ENCODE measurements around the gene PTMS. TPM values are rescaled to one million over a fixed set of nuclear protein-coding genes. Genes with fewer than 3 reads are reported as not detected.
A peak's percentile ranks its signal among the peaks of the same experiment; 100 is the strongest.

The PTMS gene
- total RNA-seq, 1 donor from 2014 or later, result 966 TPM

- TF ChIP-seq CTCF (IDR thresholded peaks at IDR 0.05; ENCODE audit: partially characterized antibody, unreplicated experiment), result no peak
- peak overlapping the region; percentile 53 for H3K27ac Mint-ChIP-seq (ENCODE audit: unreplicated experiment)
- DNase-seq, result no peak
- peaks cover 20% of the 10 kb centered on the region for H3K9me3 Mint-ChIP-seq (ENCODE audit: unreplicated experiment)
- H3K4me3 Mint-ChIP-seq (ENCODE audit: unreplicated experiment), result peak overlapping the region; percentile 57
- peaks cover 31% of the 10 kb centered on the region for H3K27me3 Mint-ChIP-seq (ENCODE audit: unreplicated experiment)
- H3K36me3 Mint-ChIP-seq (ENCODE audit: unreplicated experiment), result peaks cover 11% of the 10 kb centered on the region
- peaks cover 25% of the 10 kb centered on the region for H3K4me1 Mint-ChIP-seq (ENCODE audit: low read depth, unreplicated experiment)
Observed at GRCh38 chr12:6774499-6775062, 8.4 kb downstream of the PTMS start.

DNA sequence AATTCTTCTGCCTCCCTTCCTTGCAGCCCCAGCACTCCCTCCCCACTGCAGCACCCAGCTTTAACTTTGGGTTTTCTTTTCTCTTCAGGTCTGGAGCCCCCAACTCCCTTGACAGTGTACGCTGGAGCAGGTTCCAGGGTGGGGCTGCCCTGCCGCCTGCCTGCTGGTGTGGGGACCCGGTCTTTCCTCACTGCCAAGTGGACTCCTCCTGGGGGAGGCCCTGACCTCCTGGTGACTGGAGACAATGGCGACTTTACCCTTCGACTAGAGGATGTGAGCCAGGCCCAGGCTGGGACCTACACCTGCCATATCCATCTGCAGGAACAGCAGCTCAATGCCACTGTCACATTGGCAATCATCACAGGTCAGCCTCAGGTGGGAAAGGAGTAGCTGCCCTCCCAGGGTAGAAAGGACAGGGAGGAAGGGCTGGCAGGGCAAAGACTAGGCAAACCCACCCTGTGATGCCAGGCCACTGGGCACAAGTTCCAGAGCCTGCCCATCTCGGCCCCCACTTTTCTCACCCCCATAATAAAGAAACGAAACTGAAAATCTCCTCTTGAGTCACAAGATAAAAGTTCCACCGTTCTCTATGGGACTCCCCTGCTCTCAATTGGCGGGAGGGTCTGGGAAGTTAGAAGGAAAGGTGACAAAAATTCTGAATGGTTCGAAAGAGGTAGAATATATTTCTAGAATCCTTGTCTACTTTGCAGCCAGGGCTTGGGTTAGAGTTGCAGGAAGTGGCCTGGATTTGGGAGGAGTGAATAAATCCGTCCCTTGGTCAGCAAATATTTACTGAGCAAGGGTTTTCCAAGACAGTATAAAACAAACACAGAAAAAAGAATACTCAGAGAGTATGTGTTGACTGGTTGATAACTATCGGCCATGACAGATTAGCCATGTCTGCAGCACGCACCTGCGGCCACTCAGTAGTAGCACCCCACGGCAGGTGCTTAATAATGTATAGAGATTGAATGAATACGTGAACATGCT lies 9.3 kb downstream of the PTMS start:
- H3K9me3 Mint-ChIP-seq (ENCODE audit: unreplicated experiment), result peaks cover 20% of the 10 kb centered on the region

GRCh38 chr12:6777386-6777785 lies 11.2 kb downstream of the PTMS start:
- peaks cover 21% of the 10 kb centered on the region for H3K27me3 Mint-ChIP-seq (ENCODE audit: unreplicated experiment)
- TF ChIP-seq CTCF (IDR thresholded peaks at IDR 0.05; ENCODE audit: partially characterized antibody, unreplicated experiment), result no peak
- H3K4me3 Mint-ChIP-seq (ENCODE audit: unreplicated experiment), result peak overlapping the region; percentile 96
- H3K27ac Mint-ChIP-seq (ENCODE audit: unreplicated experiment), result peak overlapping the region; percentile 14
- peaks cover 5% of the 10 kb centered on the region for H3K36me3 Mint-ChIP-seq (ENCODE audit: unreplicated experiment)
- H3K9me3 Mint-ChIP-seq (ENCODE audit: unreplicated experiment), result peaks cover 15% of the 10 kb centered on the region
- no peak for DNase-seq
- peaks cover 29% of the 10 kb centered on the region for H3K4me1 Mint-ChIP-seq (ENCODE audit: low read depth, unreplicated experiment)

More for the DNA sequence above, 9.3 kb downstream of the PTMS start:
- Mint-ChIP-seq H3K4me3 (ENCODE audit: unreplicated experiment) (peak overlapping the region; percentile 57), H3K27ac (ENCODE audit: unreplicated experiment) (no peak overlapping the region), H3K4me1 (ENCODE audit: low read depth, unreplicated experiment) (peaks cover 28% of the 10 kb centered on the region), H3K36me3 (ENCODE audit: unreplicated experiment) (peaks cover 11% of the 10 kb centered on the region), H3K27me3 (ENCODE audit: unreplicated experiment) (peaks cover 29% of the 10 kb centered on the region)
- no peak for TF ChIP-seq CTCF (IDR thresholded peaks at IDR 0.05; ENCODE audit: partially characterized antibody, unreplicated experiment)
- no peak for DNase-seq

- peaks cover 5% of the 10 kb centered on the region for H3K36me3 Mint-ChIP-seq (ENCODE audit: unreplicated experiment)
- H3K27ac Mint-ChIP-seq (ENCODE audit: unreplicated experiment), result peak overlapping the region; percentile 100
- H3K4me3 Mint-ChIP-seq (ENCODE audit: unreplicated experiment), result peak overlapping the region; percentile 96
- H3K27me3 Mint-ChIP-seq (ENCODE audit: unreplicated experiment), result peaks cover 21% of the 10 kb centered on the region
- H3K4me1 Mint-ChIP-seq (ENCODE audit: low read depth, unreplicated experiment), result peaks cover 29% of the 10 kb centered on the region
- TF ChIP-seq CTCF (IDR thresholded peaks at IDR 0.05; ENCODE audit: partially characterized antibody, unreplicated experiment), result no peak
- H3K9me3 Mint-ChIP-seq (ENCODE audit: unreplicated experiment), result peaks cover 15% of the 10 kb centered on the region
- peak; percentile 77 for DNase-seq
Observed at GRCh38 chr12:6778217-6778573, 12.0 kb downstream of the PTMS start.
